HL-60 (cell line): Measurements from ENCODE around the gene CCDC144A.
"Not testable (repeated sequence)": the region's sequence is repeated elsewhere in the genome, so short reads cannot be mapped to it uniquely, and the experiment has no call there.

Source experiments
- POLR2AphosphoS5 ChIP-seq: IDR thresholded peaks from 2 replicates; pipeline ENCODE4 v1.6.1; 2012; ENCODE audit warnings: low read depth
- SPI1 ChIP-seq: IDR thresholded peaks from 2 replicates; pipeline ENCODE4 v1.6.1; 2012; ENCODE audit warnings: low read depth, mild to moderate bottlenecking, borderline replicate concordance
- TF ChIP-seq, protein P1 (sequence below): IDR thresholded peaks from one replicate; pipeline ENCODE4 v1.5.1; 2011; ENCODE audit warnings: low read length, control low read depth, inconsistent platforms; ENCODE audit not compliant: insufficient read depth

DNA sequence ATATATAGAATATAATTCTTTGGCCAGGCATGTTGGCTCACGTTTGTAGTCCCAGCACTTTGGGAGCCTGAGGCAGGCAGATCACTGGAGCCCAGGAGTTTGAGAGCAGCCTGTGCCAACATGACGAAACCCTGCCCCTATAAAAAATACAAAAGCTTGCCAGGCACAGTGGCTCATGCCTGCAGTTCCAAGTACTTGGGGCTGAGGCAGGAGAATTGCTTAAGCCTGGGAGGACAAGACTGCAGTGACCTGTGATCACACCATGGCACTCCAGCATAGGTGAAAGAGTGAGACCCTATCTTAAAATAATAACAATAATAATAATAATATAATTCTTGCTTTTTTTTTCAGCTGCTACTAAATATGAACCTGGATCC, 83.1 kb downstream of the CCDC144A start:
- TF ChIP-seq, protein P1, sequence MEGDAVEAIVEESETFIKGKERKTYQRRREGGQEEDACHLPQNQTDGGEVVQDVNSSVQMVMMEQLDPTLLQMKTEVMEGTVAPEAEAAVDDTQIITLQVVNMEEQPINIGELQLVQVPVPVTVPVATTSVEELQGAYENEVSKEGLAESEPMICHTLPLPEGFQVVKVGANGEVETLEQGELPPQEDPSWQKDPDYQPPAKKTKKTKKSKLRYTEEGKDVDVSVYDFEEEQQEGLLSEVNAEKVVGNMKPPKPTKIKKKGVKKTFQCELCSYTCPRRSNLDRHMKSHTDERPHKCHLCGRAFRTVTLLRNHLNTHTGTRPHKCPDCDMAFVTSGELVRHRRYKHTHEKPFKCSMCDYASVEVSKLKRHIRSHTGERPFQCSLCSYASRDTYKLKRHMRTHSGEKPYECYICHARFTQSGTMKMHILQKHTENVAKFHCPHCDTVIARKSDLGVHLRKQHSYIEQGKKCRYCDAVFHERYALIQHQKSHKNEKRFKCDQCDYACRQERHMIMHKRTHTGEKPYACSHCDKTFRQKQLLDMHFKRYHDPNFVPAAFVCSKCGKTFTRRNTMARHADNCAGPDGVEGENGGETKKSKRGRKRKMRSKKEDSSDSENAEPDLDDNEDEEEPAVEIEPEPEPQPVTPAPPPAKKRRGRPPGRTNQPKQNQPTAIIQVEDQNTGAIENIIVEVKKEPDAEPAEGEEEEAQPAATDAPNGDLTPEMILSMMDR = not testable (repeated sequence)
- not testable (repeated sequence) for TF ChIP-seq SPI1, POLR2AphosphoS5
